ENCODE measurements around the gene VAMP5. TPM values are rescaled to one million over a fixed set of nuclear protein-coding genes. Genes with fewer than 3 reads are reported as not detected.

VAMP5 gene
- total and polyA plus RNA-seq, 4 donors = 9.7 to 74.6 (median 40.2) TPM

- TF ChIP-seq JUND (IDR thresholded peaks at IDR 0.05) (no peak), ZBTB33 (IDR thresholded peaks at IDR 0.05) (no peak), EGR1 (IDR thresholded peaks at IDR 0.05; ENCODE audit: low read depth in 2 of 2) (no peak), FOXA1 (IDR thresholded peaks at IDR 0.05) (no peak), SP1 (IDR thresholded peaks at IDR 0.05) (no peak), YY1 (IDR thresholded peaks at IDR 0.05) (no peak)
Measured at GRCh38 chr2:85554980-85555612, 29.1 kb upstream of the VAMP5 start (continued).

GRCh38 chr2:85557130-85557529 is 27.1 kb upstream of the VAMP5 start:
- WGBS = 93% methylated on average over 5 of the region's 5 CpGs
- Histone ChIP-seq H3K4me3 (ENCODE audit: low read depth in 1 of 3, low read length in 3 of 3) (no peak overlapping the region), H3K27me3 (ENCODE audit: control insufficient read depth in 4 of 4, insufficient read depth in 4 of 4, low read length in 3 of 4) (no peaks in the 10 kb centered on the region), H3K4me1 (ENCODE audit: control insufficient read depth in 4 of 4, insufficient read depth in 4 of 4, low read length in 3 of 4) (peaks cover 11 to 28% (median 21%) of the 10 kb centered on the region in 4 donors), H3K27ac (ENCODE audit: low read depth in 1 of 2, low read length in 2 of 2) (no peak overlapping the region), H3K9me3 (ENCODE audit: control insufficient read depth in 4 of 4, low read length in 3 of 4) (no peaks in the 10 kb centered on the region), H3K9ac (ENCODE audit: low read depth in 1 of 2, low read length in 2 of 2) (no peak overlapping the region), H3K36me3 (ENCODE audit: control insufficient read depth in 4 of 4, insufficient read depth in 3 of 4, low read depth in 1 of 4, low read length in 3 of 4) (peaks cover 10 to 45% (median 36%) of the 10 kb centered on the region in 4 donors)
- DNase-seq (ENCODE audit: low spot score) = no peak
- TF ChIP-seq HNF4A (conservative IDR thresholded peaks at IDR 0.05) = no peak
- no peak for TF ChIP-seq TAF1 (conservative IDR thresholded peaks at IDR 0.05)
- no peak for TF ChIP-seq YY1 (IDR thresholded peaks at IDR 0.05)
- TF ChIP-seq RAD21 (IDR thresholded peaks at IDR 0.05) = no peak
- TF ChIP-seq RXRA (IDR thresholded peaks at IDR 0.05) = no peak
- no peak for TF ChIP-seq MAX (IDR thresholded peaks at IDR 0.05)
- no peak for TF ChIP-seq JUND (IDR thresholded peaks at IDR 0.05)
- TF ChIP-seq NR2F2 (IDR thresholded peaks at IDR 0.05) = no peak
- no peak for TF ChIP-seq ZBTB33 (IDR thresholded peaks at IDR 0.05)
- no peak for TF ChIP-seq SP1 (IDR thresholded peaks at IDR 0.05)
- TF ChIP-seq FOXA1 (IDR thresholded peaks at IDR 0.05) = no peak
- TF ChIP-seq HNF4G (IDR thresholded peaks at IDR 0.05) = no peak
- no peak for TF ChIP-seq GABPA (IDR thresholded peaks at IDR 0.05 in 1 of 2, conservative IDR thresholded peaks at IDR 0.05 in 1 of 2)
- no peak for TF ChIP-seq ATF3 (IDR thresholded peaks at IDR 0.05)
- TF ChIP-seq EGR1 (IDR thresholded peaks at IDR 0.05; ENCODE audit: low read depth in 2 of 2) = no peak
- TF ChIP-seq REST (IDR thresholded peaks at IDR 0.05) = no peak
- TF ChIP-seq FOXA2 (IDR thresholded peaks at IDR 0.05) = no peak
- no peak for TF ChIP-seq CTCF (IDR thresholded peaks at IDR 0.05; ENCODE audit: low read depth, low read length, missing input control)
